HG03354 (cell line): ENCODE data around the gene ZNF791.
A peak's percentile ranks its signal among the peaks of the same experiment; 100 is the strongest.
"Not testable (repeated sequence)": the region's sequence is repeated elsewhere in the genome, so short reads cannot be mapped to it uniquely, and the experiment has no call there.

ENCODE experiments used
- ATAC-seq: cut with Tn5 transposase; IDR thresholded peaks from one replicate; pipeline ENCODE4 v1.9.1; 2021; ENCODE audit warnings: mild to moderate bottlenecking; ENCODE audit not compliant: unreplicated experiment, poor library complexity, severe bottlenecking

ZNF791 gene

GRCh38 chr19:12665281-12665573 is 54.5 kb downstream of the ZNF791 start:
- ATAC-seq: no peak

GRCh38 chr19:12665671-12666264 is 55.0 kb downstream of the ZNF791 start:
- no peak for ATAC-seq

DNA sequence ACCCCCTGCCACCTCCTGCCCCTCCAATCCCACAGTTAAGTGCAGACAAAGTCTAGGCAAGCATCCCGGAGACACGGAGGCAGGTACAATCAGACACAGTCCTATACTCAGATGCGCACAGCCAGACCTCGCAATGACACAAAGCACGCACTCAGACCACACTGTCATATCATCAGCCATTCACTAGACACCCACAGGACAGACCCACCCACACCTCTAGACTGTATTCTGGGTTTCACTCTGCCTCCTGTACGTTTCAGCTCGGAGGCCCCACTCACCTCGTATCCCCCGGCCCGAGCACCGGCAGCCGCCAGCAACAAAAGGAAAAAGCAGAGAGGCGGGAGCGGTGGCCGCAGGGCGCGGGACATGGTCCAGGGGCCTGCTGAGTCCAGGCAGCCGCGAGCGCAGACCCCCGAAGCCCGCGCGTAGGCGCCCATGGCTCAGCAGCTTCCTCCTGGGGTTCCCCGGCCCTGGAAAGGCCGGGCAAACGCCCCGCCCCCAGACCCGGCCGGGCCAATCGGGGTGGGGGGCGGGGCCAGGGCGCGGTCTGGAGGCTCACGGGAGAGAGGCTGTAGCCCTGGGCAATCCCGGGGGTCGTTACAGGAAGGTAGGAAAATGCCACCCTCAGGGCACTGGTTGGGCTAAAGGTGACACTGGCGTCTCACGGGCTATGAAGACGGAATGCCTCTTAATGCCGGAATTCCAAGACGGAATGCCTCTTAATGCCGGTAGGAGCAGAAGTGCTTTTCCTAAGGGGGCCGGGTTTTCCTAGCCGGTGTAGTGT is 55.7 kb downstream of the ZNF791 start, which contains the start of the genes MAN2B1 and WDR83:
Gene MAN2B1, minus strand, starts transcription at position 478 of the 784 bp plus-strand sequence. Its CDS starts 41 bp downstream, at position 437.
Gene WDR83, plus strand, starts transcription at position 543 of the 784 bp plus-strand sequence. CDS start 2,984 bp downstream, outside the sequence.
- ATAC-seq: peak; percentile 40

DNA sequence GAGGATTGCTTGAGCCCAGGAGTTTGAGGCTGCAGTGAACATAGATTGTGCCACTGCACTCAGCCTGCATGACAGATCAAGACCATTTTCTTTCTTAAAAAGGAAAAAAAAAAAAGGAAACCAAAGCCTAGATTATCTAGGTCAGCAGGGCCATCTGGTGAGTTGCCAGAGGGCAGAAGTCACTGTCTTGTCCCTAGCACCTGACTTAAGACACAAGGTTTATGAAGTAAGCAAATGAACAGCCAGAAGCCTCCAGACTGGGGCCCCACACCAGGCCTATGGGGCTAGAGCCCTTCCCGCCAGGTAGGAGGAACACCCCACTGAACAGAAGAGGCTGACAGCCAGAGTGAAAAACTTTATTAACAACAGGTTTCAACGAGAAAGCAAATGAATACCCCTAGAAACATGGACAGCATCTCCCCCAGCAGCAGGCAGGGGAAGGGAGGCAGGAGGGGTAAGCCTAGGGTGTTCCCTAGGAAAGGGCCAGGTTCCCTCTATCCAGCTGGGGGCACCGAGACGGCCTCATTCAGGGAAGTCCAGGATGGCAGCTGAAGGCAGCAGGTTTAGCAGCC is 57.1 kb downstream of the ZNF791 start:
- ATAC-seq: no peak

GRCh38 chr19:12668346-12668745 is 57.6 kb downstream of the ZNF791 start:
- no peak for ATAC-seq

- ATAC-seq: peak; percentile 11
Measured at GRCh38 chr19:12668932-12669269, 58.2 kb downstream of the ZNF791 start.

- ATAC-seq: peak; percentile 43
Measured at GRCh38 chr19:12669270-12670158, 58.8 kb downstream of the ZNF791 start.

DNA sequence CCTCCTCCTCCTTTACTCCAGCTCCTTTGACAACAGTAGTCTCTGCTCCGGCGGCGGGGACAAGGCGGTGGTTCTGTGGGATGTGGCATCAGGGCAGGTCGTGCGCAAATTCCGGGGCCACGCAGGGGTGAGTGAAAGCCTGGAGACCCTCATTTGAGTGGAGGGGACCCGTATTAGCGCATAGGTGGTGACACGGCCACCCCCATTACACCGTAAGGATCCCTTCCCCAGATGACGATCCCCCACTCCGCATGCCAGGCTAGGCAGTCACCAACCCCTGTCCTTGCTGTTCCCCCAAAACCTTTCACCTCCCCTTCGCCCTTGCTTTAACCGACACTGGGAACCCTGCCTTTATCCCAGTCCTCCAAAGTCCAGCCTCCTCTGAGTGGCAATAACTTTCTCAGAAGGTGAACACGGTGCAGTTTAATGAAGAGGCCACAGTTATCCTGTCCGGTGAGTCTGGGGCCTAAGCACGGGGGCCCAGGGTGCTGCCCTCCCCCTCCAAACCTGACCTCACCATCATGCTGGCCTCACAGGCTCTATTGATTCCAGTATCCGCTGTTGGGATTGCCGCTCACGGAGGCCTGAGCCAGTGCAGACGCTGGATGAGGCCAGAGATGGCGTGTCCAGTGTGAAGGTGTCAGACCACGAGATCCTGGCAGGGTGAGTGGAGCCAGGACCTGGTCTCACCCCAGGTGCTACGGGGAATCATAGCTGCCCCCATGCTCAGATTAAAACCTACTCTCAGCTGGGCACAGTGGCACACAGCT is 59.6 kb downstream of the ZNF791 start:
- no peak for ATAC-seq

DNA sequence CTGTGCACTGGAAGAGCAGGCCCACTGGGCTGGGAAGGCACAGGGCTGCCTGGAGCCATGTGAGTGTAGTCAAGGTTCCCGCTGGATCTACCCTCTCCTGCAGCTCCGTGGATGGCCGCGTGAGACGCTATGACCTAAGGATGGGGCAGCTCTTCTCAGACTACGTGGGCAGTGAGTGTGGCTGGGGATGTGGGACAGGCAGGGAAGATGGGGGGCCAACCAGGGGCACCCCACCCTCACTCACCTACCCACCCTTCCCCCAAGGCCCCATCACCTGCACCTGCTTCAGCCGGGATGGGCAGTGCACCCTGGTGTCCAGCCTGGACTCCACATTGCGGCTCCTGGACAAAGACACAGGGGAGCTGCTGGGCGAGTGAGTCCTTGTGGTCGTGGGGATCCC is 62.0 kb downstream of the ZNF791 start:
- ATAC-seq: no peak

GRCh38 chr19:12675399-12675798 is 64.7 kb downstream of the ZNF791 start:
- no peak for ATAC-seq

- ATAC-seq: no peak
Measured at GRCh38 chr19:12675940-12676339, 65.2 kb downstream of the ZNF791 start.

DNA sequence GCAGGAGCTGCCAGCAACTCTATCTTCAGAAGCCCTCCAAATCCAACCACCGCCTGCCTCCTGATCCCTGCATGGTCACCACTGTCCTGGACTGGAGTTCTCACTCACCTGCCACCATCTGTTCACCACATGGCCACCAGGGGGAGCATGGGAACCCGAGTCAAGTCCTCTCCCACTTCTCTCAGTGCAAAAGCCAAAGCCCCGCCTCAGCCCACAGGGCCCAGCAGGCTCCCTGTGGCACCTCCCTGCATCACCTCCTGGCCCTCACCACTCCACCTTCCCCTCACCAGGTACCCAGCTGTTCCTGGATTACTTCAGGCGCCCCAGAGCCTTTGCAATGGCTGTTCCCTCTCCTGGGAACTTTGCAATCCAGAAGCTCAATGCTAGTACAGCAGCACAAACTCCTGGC is 65.7 kb downstream of the ZNF791 start:
- ATAC-seq: no peak

DNA sequence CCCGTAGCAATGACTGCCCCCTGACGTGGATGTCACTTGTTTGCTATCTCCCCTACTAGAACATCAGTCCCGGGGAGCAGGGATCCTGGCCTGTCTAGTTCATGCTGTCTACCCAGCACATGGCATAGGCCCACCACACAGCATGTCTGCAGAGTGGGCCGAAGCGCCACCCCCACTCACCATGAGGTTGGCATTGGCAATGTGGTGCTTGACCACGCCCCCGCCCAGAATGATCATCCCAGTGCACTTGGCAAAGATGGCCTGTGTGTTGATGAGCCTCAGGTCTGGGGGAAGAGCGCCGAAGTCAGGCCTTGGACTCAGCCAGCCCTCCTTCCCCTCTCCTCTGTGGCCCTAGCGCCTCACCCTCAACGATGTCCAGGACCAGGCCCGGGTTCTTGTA is 66.2 kb downstream of the ZNF791 start:
- ATAC-seq: no peak

DNA sequence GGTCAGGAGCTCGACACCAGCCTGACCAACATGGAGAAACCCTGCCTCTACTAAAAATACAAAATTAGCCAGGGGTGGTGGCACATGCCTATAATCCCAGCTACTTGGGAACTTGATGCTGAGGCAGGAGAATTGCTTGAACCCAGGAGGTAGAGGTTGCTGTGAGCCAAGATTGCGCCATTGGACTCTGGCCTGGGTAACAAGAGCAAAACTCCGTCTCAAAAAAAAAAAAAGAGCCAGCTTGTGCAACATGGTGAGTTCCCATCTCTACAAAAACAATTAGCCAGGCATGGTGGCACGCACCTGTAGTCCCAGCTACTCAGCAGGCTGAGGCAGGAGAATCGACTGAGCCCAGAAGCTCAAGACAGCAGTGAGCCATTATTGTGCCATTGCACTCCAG is 67.3 kb downstream of the ZNF791 start:
- not testable (repeated sequence) for ATAC-seq

GRCh38 chr19:12680034-12680433 is 69.3 kb downstream of the ZNF791 start:
- no peak for ATAC-seq

DNA sequence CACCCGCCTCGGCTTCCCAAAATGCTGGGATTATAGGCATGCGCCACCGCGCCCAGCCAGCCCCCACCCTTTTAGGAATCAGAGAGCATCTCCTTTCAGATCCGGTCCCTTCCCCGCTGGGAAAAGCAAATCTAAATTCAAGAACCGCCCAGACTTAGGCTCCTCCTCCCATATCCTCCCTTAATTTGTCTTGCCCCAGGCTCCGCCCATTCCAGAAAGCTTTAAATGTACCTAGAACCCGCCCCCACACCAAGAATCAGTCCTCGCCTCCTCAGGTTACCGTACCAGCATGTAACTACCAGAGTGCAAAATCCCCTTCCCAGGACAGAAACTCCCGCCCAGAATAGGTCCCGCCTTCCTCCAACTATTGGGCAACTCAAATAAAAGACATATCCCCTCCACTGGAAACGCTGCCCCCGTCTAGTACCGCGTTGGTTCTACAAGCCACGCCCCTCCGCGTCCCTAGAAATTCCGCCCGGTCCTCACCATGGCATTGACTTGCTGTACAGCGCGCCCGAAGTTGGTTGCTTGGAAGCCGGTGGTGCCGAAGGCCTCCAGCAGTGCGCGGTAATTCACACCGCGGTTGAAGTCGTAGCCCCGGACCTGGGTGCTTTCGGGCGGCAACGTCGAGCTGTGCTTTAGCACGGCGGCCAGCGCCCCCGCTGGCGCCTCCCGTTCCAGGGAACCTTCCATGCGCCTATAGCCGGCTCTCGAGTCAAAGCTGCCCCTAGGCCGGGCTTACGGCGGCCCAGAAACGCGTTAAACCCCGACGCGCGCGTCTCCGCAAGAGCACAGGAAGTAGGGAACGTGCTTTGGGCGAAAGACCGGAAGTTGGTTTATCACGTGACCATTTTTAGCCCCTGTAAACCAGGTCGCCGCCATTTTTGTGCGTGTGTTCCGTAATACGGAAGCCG is 70.6 kb downstream of the ZNF791 start, which contains the start of gene DHPS:
Gene DHPS, minus strand, starts transcription at position 807 of the 914 bp plus-strand sequence. Its CDS starts 114 bp downstream, at position 693.
- ATAC-seq: peak; percentile 76
